Limb (tissue), 2 donors: Measurements from ENCODE around the gene MAPK14.
"Not testable (repeated sequence)": the region's sequence is repeated elsewhere in the genome, so short reads cannot be mapped to it uniquely, and the experiment has no call there.

Experiments used
- DNase-seq, 2 donors: peaks; one replicate each; pipeline ENCODE4 v3.0.0-alpha.2; 2016; ENCODE audit errors: extremely low spot score in 2 of 2

Gene MAPK14

DNA sequence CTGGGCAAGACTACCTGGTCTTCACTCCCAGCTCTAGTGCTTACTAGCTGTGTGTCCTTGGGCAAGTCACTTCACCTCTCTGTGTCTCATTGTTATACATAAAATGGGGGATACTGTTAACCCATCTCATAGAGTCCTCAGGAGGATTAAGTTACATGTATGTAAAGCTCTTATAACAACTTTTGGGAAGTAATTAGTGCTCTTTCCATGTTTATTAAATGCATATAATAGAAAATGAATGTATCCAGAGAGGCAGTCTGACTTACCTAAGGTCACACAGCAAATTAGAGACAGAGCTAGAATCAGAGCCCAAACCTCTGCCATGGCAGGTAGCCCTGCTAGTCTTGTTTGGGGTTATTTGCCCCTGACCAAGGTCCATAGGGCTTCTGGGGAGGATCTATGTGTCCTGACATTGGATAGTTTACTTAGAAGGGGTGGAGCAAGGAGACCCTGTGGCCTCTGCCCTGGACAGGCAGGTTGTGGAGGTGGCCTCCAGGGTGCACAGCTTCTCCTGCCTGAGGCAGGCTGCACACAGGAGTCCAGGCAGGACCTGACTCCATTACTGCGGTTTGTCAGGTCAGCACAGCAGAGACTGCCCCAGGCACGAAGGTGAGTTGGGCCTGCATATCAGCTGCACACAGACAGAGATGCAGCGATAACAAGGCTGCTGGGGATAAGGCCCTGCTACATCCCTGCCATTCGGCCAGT, 94.3 kb downstream of the MAPK14 start:
- no peak for DNase-seq

DNA sequence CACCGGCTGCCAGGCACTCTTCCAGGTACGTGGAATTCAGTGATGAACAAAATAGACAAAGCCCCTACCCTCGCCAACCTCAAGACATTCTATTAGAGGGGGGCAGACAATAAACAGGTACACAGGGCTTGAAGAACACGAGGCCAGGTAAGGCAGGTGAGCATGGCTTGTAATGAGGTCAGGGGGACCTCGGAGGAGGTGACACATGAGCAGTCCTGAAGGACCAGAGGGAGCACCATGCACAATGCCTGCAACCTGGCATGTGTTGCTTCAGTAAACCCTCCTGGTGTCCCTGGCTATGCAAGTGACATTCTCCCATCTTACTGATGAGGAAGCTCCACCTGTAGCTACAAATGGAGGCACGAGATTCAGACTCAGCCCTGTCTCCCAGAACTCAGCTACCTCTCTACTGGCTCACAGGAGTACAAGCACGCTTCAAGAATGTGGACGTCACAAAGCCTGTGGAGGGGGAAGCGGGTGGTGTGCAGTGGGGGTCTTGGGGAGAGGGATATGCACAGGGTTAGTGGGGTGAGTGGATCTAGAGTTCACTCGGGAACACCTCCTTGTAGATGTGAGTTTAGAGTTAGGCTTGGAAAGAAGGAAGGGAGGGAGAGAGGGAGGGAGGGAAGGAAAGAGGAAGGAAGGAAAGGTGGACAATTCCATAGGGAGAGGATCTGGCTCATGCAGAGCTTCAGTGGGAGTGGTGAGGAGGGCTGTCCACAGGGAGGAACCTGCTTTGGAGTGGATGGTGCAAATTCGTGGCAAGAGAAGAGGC, 95.1 kb downstream of the MAPK14 start:
- DNase-seq = no peak

GRCh38 chr6:36123270-36124139, 95.9 kb downstream of the MAPK14 start:
- peak in 1 of 2 donors; percentile 74 for DNase-seq

- DNase-seq = not testable (repeated sequence)
These were observed 96.7 kb downstream of the MAPK14 start for GRCh38 chr6:36124346-36124745.

GRCh38 chr6:36124881-36125280, 97.3 kb downstream of the MAPK14 start:
- DNase-seq = no peak

DNA sequence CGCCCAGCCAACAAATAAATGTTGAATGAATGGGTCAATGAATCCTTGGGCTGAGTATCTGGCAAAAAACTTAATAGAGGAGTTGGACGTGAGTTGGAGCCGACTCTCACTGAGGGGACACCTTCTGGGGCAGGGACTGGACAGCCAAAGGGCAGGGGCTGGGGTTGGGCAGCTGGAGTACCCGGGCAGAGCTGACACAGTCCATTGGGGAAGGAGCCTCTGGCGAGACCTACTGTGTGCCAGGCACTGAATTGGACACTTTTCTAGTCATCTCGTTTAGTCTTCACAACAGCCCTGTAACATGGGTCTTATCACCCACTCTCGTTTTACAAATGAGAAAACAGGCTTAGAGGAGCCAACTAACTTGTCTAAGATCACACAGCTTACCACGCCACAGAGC, 98.0 kb downstream of the MAPK14 start:
- DNase-seq = no peak

DNA sequence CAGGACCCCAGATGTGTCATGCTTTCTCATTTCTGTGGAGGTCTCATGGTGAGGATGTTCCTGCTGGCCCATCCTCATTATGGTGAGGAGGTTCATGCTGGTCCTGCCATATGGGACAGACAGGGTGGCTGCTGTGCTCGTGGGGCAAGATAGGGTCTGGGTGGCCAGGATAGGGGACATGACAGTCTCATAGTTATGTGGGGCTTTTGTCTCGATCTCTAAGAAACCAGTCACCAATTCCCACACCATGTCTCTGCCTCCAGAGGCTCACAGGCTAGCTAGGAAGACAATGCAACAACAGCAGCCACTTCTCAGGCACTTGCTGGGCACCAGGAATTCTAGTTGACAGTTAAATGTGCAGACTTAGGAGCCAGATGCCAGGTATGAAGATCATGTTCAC, 98.5 kb downstream of the MAPK14 start:
- no peak for DNase-seq

GRCh38 chr6:36126553-36127458, 99.2 kb downstream of the MAPK14 start:
- DNase-seq = no peak

GRCh38 chr6:36127462-36128016, 99.9 kb downstream of the MAPK14 start:
- DNase-seq = no peak

GRCh38 chr6:36128073-36128472, 100.5 kb downstream of the MAPK14 start:
- no peak for DNase-seq

DNA sequence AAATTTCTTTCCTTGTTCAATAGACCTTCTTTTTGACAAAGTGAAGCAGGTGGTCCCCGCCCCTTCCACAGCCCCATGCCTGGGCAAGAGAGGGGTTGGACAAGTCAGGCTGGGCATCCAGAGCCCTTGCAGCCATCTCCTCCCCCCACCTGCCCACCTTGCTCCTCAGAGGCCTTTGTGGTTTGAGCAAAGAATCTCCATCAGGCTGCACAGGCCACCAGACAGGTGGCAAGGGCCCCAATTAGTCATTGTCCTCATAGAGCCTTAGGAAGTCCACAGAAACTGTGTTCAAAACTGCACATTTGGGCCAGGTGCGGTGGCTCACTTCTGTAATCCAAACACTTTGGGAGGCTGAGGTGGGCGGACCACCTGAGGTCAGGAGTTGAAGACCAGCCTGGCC, 101.2 kb downstream of the MAPK14 start:
- no peak for DNase-seq

GRCh38 chr6:36129334-36129733, 101.7 kb downstream of the MAPK14 start:
- not testable (repeated sequence) for DNase-seq

GRCh38 chr6:36129941-36130666, 102.5 kb downstream of the MAPK14 start, which contains the start of gene MAPK13:
MAPK13 (plus strand) TSS chr6:36130513; CDS start chr6:36130583, 70 bp downstream.
- DNase-seq = no peak

DNA sequence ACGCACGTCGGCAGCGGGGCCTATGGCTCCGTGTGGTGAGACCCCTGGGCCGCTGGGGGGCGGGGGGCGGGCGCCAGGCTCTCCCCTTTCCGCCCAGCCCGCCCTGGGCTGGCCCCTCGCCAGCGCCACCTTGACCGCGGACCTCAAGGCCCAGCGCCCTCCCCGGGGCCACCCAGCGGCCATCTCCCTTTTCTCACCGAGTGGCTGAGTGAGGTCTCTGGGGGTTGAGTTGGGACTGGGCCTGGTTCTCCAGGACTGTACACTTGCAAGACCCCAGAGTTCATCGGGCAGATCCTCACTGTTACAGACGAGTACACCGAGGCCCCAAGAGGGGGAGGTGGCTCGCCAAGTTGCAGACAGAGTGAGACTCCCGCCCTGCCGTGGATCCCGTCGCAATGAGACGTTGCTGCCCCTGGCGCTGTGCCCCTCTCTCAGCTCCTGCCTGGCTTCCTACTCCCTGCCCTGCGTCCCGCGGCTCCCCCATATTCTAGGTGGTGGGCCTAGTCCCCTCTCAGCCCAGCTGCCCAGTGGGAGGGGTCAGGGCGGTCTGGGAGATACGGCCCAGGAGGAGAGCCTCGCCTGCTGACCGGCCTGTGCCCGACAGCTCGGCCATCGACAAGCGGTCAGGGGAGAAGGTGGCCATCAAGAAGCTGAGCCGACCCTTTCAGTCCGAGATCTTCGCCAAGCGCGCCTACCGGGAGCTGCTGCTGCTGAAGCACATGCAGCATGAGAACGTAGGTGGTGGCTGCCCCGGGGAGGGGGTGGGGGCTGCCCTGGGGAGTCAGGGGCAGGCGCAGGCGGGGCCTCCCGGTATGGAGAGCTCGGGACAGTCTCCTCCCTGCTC, 103.3 kb downstream of the MAPK14 start:
- peak in 1 of 2 donors; percentile 63 for DNase-seq

- peak in 1 of 2 donors; percentile 66 for DNase-seq
These were observed 104.1 kb downstream of the MAPK14 start for GRCh38 chr6:36131511-36132245.

GRCh38 chr6:36132246-36132895, 104.8 kb downstream of the MAPK14 start:
- no peak for DNase-seq

DNA sequence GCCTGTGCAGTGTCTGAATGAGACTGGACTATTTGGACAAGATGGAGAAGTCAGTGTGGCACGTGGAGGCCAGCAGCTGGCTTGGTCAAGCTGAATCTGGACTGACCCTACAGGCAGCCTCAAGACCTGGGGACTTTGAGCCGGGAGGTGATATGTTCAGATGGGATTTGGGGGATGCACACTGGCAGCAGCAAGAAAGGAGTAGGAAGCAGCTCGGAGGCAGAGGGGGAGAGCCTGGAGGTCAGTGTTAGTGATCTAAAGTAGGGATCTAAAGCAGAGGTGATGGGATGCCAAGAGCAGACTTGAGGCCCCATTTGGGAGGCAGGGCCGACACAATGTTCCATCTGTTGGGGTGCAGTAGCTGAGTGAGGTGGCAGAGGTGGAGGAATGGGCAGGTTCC, 105.5 kb downstream of the MAPK14 start:
- DNase-seq = no peak

DNA sequence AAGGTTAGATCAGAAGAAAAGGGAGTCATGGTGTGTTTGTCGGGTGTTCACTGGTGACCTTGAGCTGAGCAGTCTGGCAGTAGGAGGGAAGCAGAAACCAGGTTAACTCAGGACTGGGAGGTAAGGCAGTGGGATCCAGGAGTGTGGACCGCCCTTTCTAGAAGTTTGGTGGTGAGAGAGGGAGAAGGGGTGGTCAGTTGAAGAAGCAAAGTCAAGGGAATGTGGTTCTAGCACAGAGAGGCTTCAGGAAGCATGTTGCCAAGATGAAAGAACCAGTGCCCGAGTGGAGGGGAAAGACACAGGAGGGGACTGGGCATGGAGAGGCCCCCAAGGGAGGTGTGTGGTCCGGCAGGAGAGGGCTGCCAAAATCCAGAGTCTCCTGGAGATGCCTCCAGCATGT, 106.3 kb downstream of the MAPK14 start:
- no peak for DNase-seq
